Measurements from ENCODE around the gene LMNB1. TPM values are rescaled to one million over a fixed set of nuclear protein-coding genes. Genes with fewer than 3 reads are reported as not detected.
A peak's percentile ranks its signal among the peaks of the same experiment; 100 is the strongest.

The LMNB1 gene
- total and polyA plus RNA-seq, 2 of the 13 experiments (the other 11 are each of a cell fraction or from before 2014, with no cell fraction given) = 12.5 to 159 TPM

DNA sequence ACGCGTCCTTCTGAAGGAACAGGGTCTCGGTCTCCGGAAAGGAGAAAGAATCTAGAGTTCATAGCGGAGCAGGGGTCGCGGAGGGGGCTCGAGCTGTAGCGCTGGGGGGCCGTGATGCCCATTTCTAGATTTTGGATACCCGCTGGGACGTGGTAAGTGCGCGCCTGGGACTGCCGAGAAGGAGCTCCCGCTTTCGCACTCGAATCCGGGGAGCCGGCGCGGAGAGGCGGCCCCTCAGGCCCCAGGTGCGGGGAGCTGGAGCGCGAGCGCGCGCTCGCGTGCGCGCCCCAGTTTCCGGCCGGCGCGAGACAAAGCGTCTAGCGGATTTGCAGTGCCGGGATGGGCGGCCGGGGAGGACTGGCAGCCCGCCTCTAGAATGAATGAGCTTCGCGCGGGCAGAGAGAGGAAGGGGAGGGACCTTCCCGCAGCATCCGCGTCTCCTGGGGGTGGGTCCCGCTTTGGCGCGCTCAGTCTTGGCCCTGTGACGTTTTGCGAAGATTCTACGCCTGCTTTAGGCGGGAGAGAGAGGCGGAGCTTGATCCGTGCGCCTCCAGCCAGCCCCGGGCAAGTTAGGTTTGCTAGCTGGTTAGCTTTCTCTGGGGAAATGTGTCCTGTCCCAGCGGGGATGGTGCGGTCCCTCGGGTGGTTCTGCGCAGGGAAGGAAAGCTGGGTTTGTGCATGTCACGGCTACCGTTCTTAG, 1.2 kb downstream of the LMNB1 start (continued):
- TF ChIP-seq, protein P1, sequence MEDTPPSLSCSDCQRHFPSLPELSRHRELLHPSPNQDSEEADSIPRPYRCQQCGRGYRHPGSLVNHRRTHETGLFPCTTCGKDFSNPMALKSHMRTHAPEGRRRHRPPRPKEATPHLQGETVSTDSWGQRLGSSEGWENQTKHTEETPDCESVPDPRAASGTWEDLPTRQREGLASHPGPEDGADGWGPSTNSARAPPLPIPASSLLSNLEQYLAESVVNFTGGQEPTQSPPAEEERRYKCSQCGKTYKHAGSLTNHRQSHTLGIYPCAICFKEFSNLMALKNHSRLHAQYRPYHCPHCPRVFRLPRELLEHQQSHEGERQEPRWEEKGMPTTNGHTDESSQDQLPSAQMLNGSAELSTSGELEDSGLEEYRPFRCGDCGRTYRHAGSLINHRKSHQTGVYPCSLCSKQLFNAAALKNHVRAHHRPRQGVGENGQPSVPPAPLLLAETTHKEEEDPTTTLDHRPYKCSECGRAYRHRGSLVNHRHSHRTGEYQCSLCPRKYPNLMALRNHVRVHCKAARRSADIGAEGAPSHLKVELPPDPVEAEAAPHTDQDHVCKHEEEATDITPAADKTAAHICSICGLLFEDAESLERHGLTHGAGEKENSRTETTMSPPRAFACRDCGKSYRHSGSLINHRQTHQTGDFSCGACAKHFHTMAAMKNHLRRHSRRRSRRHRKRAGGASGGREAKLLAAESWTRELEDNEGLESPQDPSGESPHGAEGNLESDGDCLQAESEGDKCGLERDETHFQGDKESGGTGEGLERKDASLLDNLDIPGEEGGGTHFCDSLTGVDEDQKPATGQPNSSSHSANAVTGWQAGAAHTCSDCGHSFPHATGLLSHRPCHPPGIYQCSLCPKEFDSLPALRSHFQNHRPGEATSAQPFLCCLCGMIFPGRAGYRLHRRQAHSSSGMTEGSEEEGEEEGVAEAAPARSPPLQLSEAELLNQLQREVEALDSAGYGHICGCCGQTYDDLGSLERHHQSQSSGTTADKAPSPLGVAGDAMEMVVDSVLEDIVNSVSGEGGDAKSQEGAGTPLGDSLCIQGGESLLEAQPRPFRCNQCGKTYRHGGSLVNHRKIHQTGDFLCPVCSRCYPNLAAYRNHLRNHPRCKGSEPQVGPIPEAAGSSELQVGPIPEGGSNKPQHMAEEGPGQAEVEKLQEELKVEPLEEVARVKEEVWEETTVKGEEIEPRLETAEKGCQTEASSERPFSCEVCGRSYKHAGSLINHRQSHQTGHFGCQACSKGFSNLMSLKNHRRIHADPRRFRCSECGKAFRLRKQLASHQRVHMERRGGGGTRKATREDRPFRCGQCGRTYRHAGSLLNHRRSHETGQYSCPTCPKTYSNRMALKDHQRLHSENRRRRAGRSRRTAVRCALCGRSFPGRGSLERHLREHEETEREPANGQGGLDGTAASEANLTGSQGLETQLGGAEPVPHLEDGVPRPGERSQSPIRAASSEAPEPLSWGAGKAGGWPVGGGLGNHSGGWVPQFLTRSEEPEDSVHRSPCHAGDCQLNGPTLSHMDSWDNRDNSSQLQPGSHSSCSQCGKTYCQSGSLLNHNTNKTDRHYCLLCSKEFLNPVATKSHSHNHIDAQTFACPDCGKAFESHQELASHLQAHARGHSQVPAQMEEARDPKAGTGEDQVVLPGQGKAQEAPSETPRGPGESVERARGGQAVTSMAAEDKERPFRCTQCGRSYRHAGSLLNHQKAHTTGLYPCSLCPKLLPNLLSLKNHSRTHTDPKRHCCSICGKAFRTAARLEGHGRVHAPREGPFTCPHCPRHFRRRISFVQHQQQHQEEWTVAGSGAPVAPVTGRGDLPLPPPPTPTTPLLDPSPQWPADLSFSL (CRISPR knock-in tag; IDR thresholded peaks at IDR 0.05) = no peak
- TF ChIP-seq ZNF776 (CRISPR knock-in tag; IDR thresholded peaks at IDR 0.05) = no peak
- no peak for TF ChIP-seq POGZ (CRISPR knock-in tag; IDR thresholded peaks at IDR 0.05)
- no peak for TF ChIP-seq KLF16 (CRISPR knock-in tag; IDR thresholded peaks at IDR 0.05)
- TF ChIP-seq ZNF430 (CRISPR knock-in tag; IDR thresholded peaks at IDR 0.05) = no peak; the same call in 1 of the 2 replicates
- TF ChIP-seq TBX3 (IDR thresholded peaks at IDR 0.05; ENCODE audit: borderline replicate concordance) = no peak
- TF ChIP-seq MED13 (CRISPR knock-in tag; IDR thresholded peaks at IDR 0.05) = peak; percentile 27; the same call in 1 of the 2 replicates
- no peak for TF ChIP-seq AGO1 (IDR thresholded peaks at IDR 0.05; ENCODE audit: low read depth, low read length, poor library complexity, severe bottlenecking)
- TF ChIP-seq, protein P2, sequence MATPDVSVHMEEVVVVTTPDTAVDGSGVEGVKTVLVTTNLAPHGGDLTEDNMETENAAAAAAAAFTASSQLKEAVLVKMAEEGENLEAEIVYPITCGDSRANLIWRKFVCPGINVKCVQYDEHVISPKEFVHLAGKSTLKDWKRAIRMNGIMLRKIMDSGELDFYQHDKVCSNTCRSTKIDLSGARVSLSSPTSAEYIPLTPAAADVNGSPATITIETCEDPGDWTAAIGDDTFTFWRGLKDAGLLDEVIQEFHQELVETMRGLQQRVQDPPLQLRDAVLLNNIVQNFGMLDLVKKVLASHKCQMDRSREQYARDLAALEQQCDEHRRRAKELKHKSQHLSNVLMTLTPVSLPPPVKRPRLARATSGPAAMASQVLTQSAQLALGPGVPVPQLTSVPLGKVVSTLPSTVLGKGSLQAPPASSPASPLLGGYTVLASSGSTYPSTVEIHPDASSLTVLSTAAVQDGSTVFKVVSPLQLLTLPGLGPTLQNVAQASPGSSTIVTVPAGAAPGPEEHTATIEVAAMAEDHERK (CRISPR knock-in tag; IDR thresholded peaks at IDR 0.05; ENCODE audit: low read depth) = no peak
